MM.1S (cell line): Measurements from ENCODE around the gene UIMC1.
"Not testable (repeated sequence)": the region's sequence is repeated elsewhere in the genome, so short reads cannot be mapped to it uniquely, and the experiment has no call there.

Experiments used
- DNase-seq: peaks from one replicate; pipeline ENCODE4 v3.0.0-alpha.2; 2015
- H2AFZ ChIP-seq: fragments of 300-600 bp; sonication (generic); 2 replicates; pipeline ENCODE4 v1.6.0; 2016; ENCODE audit warnings: antibody characterized with exemption, low read length
- H3F3A ChIP-seq: fragments of 300-600 bp; sonication (generic); 2 replicates; pipeline ENCODE4 v1.6.1; 2016; ENCODE audit warnings: mild to moderate bottlenecking, antibody characterized with exemption, low read length, moderate library complexity, mixed read lengths; ENCODE audit not compliant: insufficient read depth
- H3K27ac ChIP-seq: fragments of 300-600 bp; sonication (generic); 2 replicates; pipeline ENCODE4 v1.5.1; 2016; ENCODE audit warnings: mild to moderate bottlenecking, low read length
- H3K27me3 ChIP-seq: fragments of 300-600 bp; sonication (generic); replicated peaks from 2 replicates; pipeline ENCODE4 v1.6.0; 2016; ENCODE audit warnings: low read length; ENCODE audit not compliant: insufficient read depth
- H3K36me3 ChIP-seq: fragments of 300-600 bp; sonication (generic); replicated peaks from 2 replicates; pipeline ENCODE4 v1.6.1; 2016; ENCODE audit warnings: mild to moderate bottlenecking, low read length, mixed read lengths; ENCODE audit not compliant: insufficient read depth
- H3K4me1 ChIP-seq: fragments of 300-600 bp; sonication (generic); 2 replicates; pipeline ENCODE4 v1.6.1; 2016; ENCODE audit warnings: low read length, mixed read lengths
- H3K4me2 ChIP-seq: fragments of 300-600 bp; sonication (generic); 2 replicates; pipeline ENCODE4 v1.6.0; 2016; ENCODE audit warnings: low read depth, low read length
- H3K4me3 ChIP-seq: fragments of 300-600 bp; sonication (generic); 2 replicates; pipeline ENCODE4 v1.5.1; 2016; ENCODE audit warnings: low read length, mixed read lengths
- H3K79me2 ChIP-seq: fragments of 300-600 bp; sonication (generic); 2 replicates; pipeline ENCODE4 v1.6.1; 2016; ENCODE audit warnings: mixed run types, low read length, mixed read lengths
- H3K9ac ChIP-seq: fragments of 300-600 bp; sonication (generic); 2 replicates; pipeline ENCODE4 v1.6.1; 2016; ENCODE audit warnings: low read length, mixed read lengths
- H3K9me2 ChIP-seq: fragments of 300-600 bp; sonication (generic); replicated peaks from 2 replicates; pipeline ENCODE4 v1.6.1; 2016; ENCODE audit warnings: mild to moderate bottlenecking, low read length, mixed read lengths; ENCODE audit not compliant: insufficient read depth
- H3K9me3 ChIP-seq: fragments of 300-600 bp; sonication (generic); replicated peaks from 2 replicates; pipeline ENCODE4 v1.6.1; 2016; ENCODE audit warnings: mild to moderate bottlenecking, low read length, mixed read lengths; ENCODE audit not compliant: insufficient read depth
- H4K20me1 ChIP-seq: fragments of 300-600 bp; sonication (generic); 2 replicates; pipeline ENCODE4 v1.6.1; 2016; ENCODE audit warnings: mild to moderate bottlenecking, low read length, moderate library complexity, mixed read lengths; ENCODE audit not compliant: insufficient read depth
- EZH2 ChIP-seq: fragments of 300-600 bp; sonication (generic); optimal IDR thresholded peaks from 2 replicates; pipeline ENCODE3; 2017; ENCODE audit warnings: low read depth, mild to moderate bottlenecking, antibody characterized with exemption, low read length, mixed read lengths
- EZH2phosphoT487 ChIP-seq: fragments of 300-600 bp; sonication (generic); IDR thresholded peaks from 2 replicates; pipeline ENCODE4 v1.6.1; 2018; ENCODE audit warnings: antibody characterized with exemption, low read length
- TF ChIP-seq, protein P1 (sequence below): fragments of 300-600 bp; sonication (generic); IDR thresholded peaks from 2 replicates; pipeline ENCODE4 v1.5.1; 2016; ENCODE audit warnings: antibody characterized with exemption, low read length, mixed read lengths

Gene UIMC1

DNA sequence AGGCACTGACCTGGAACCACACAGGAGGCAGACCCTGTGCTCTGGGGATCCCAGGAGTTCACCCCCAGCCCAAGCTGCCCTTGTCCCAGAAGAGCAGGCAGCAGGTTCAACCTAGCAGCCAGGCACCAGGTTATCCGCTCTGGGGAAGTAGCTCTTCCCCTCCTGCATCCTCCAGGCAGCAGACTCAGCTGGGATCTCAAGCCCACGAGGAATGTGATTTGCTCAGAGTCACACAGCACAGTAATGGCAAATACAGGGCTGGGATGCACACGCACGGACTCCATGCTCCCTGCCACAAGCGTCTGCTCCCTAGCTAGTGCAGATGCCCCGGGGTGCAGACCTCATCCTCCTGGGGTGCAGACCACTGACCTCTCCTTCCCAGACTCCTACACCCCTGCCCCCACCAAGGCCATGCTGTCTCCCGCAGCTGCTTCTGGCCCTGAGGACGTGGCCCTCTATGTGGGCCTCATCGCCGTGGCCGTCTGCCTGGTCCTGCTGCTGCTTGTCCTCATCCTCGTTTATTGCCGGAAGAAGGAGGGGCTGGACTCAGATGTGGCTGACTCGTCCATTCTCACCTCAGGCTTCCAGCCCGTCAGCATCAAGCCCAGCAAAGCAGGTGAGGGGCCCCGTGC lies 132.9 kb downstream of the UIMC1 start:
- no peak overlapping the region for H3K9ac ChIP-seq
- TF ChIP-seq EZH2phosphoT487 = no peak
- TF ChIP-seq EZH2 = no peak
- TF ChIP-seq, protein P1, sequence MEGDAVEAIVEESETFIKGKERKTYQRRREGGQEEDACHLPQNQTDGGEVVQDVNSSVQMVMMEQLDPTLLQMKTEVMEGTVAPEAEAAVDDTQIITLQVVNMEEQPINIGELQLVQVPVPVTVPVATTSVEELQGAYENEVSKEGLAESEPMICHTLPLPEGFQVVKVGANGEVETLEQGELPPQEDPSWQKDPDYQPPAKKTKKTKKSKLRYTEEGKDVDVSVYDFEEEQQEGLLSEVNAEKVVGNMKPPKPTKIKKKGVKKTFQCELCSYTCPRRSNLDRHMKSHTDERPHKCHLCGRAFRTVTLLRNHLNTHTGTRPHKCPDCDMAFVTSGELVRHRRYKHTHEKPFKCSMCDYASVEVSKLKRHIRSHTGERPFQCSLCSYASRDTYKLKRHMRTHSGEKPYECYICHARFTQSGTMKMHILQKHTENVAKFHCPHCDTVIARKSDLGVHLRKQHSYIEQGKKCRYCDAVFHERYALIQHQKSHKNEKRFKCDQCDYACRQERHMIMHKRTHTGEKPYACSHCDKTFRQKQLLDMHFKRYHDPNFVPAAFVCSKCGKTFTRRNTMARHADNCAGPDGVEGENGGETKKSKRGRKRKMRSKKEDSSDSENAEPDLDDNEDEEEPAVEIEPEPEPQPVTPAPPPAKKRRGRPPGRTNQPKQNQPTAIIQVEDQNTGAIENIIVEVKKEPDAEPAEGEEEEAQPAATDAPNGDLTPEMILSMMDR = no peak
- DNase-seq = no peak
- no peaks in the 10 kb centered on the region for H3K36me3 ChIP-seq
- no peaks in the 10 kb centered on the region for H4K20me1 ChIP-seq
- peak overlapping the region; percentile 46; the same call in 1 of the 2 replicates for H3K4me2 ChIP-seq
- no peaks in the 10 kb centered on the region for H3K9me2 ChIP-seq
- no peak overlapping the region; the same call in 1 of the 2 replicates for H3K4me3 ChIP-seq
- H2AFZ ChIP-seq = no peak overlapping the region
- H3K79me2 ChIP-seq = no peaks in the 10 kb centered on the region
- H3K27ac ChIP-seq = no peak overlapping the region
- H3F3A ChIP-seq = no peaks in the 10 kb centered on the region
- no peaks in the 10 kb centered on the region for H3K9me3 ChIP-seq
- peaks cover 71% of the 10 kb centered on the region for H3K27me3 ChIP-seq
- H3K4me1 ChIP-seq = no peaks in the 10 kb centered on the region

DNA sequence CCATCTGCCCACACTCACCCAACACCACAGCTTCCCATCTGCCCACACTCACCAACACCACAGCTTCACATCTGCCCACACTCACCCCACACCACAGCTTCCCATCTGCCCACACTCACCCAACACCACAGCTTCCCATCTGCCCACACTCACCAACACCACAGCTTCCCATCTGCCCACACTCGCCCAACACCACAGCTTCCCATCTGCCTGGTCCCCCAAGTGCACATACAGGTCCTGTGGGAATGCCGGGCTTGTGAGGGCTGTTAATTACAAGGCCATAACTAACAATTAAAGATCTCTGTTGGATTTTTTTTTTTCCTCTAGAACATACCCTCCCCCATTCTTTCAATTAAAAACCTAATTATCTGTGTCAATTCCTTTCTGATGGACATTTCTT lies 133.6 kb downstream of the UIMC1 start:
- H3K27ac ChIP-seq, H3K4me2 ChIP-seq, H3K36me3 ChIP-seq, H3K9ac ChIP-seq, H3K79me2 ChIP-seq, H3K4me1 ChIP-seq, H3K9me2 ChIP-seq, H3K4me3 ChIP-seq, H3F3A ChIP-seq, DNase-seq, H2AFZ ChIP-seq, H4K20me1 ChIP-seq, H3K9me3 ChIP-seq: not testable (repeated sequence)
- H3K27me3 ChIP-seq = peaks cover 71% of the 10 kb centered on the region

DNA sequence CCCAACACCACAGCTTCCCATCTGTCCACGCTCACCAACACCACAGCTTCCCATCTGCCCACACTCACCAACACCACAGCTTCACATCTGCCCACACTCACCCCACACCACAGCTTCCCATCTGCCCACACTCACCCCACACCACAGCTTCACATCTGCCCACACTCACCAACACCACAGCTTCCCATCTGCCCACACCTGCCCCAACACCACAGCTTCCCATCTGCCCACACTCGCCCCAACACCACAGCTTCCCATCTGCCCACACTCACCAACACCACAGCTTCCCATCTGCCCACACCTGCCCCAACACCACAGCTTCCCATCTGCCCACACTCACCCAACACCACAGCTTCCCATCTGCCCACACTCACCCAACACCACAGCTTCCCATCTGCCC lies 134.0 kb downstream of the UIMC1 start:
- not testable (repeated sequence) for H3K36me3 ChIP-seq

DNA sequence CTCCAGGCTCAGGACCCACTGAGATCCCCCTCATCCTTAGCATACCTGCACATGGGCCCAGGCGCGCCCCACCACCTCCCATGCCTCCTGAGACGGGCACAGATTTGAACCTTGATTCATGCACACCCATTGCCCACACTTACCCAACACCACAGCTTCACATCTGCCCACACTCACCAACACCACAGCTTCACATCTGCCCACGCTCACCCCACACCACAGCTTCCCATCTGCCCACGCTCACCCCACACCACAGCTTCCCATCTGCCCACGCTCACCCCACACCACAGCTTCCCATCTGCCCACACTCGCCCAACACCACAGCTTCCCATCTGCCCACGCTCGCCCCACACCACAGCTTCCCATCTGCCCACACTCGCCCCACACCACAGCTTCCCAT lies 135.9 kb downstream of the UIMC1 start:
- not testable (repeated sequence) for H3K4me3 ChIP-seq, H3K27ac ChIP-seq, H3K4me2 ChIP-seq, H3K36me3 ChIP-seq, DNase-seq, H2AFZ ChIP-seq, H3K9me3 ChIP-seq, H3F3A ChIP-seq, H3K79me2 ChIP-seq, H3K9ac ChIP-seq, H3K4me1 ChIP-seq, H4K20me1 ChIP-seq, H3K9me2 ChIP-seq
- H3K27me3 ChIP-seq = peaks cover 70% of the 10 kb centered on the region

More for the DNA sequence above, 134.0 kb downstream of the UIMC1 start:
- not testable (repeated sequence) for H2AFZ ChIP-seq, H3K4me2 ChIP-seq, H3K27ac ChIP-seq, H3K79me2 ChIP-seq, H3K9me2 ChIP-seq, H4K20me1 ChIP-seq, DNase-seq, H3K9me3 ChIP-seq, H3K4me3 ChIP-seq, H3F3A ChIP-seq, H3K4me1 ChIP-seq, H3K9ac ChIP-seq
- peaks cover 70% of the 10 kb centered on the region for H3K27me3 ChIP-seq

DNA sequence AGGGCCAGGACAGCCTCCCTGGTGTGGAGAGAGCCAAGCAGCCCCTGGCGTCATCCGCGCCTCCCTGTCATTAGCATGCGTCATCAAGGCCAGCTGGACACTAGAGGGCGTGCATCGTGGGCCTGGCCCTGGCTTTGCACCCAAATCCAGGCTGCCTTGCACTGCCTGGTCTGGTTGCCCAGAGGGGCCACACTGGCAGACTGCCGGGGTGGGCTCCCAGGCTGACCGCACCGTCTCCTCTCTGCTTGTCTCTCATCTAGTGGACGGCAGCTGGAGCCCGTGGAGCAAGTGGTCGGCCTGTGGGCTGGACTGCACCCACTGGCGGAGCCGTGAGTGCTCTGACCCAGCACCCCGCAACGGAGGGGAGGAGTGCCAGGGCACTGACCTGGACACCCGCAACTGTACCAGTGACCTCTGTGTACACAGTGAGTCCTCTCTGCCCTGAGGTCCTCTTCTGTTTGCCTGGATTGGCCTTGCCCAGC lies 136.4 kb downstream of the UIMC1 start:
- Histone ChIP-seq H3K9ac (no peak overlapping the region), H3K9me3 (no peaks in the 10 kb centered on the region), H3K4me1 (no peaks in the 10 kb centered on the region), H3K4me2 (no peak overlapping the region), H3K27me3 (peaks cover 70% of the 10 kb centered on the region), H4K20me1 (no peaks in the 10 kb centered on the region), H3K36me3 (no peaks in the 10 kb centered on the region), H2AFZ (no peak overlapping the region), H3K79me2 (no peaks in the 10 kb centered on the region), H3K9me2 (no peaks in the 10 kb centered on the region), H3K4me3 (no peak overlapping the region), H3K27ac (no peak overlapping the region), H3F3A (no peaks in the 10 kb centered on the region)
- TF ChIP-seq, protein P1 = peak; percentile 36
- TF ChIP-seq EZH2 (no peak), EZH2phosphoT487 (no peak)
- peak; percentile 9 for DNase-seq
